Measurements from ENCODE around the gene CSF2. TPM values are rescaled to one million over a fixed set of nuclear protein-coding genes. Genes with fewer than 3 reads are reported as not detected.

Gene CSF2
- total RNA-seq, 1 donor = 3.5 TPM

DNA sequence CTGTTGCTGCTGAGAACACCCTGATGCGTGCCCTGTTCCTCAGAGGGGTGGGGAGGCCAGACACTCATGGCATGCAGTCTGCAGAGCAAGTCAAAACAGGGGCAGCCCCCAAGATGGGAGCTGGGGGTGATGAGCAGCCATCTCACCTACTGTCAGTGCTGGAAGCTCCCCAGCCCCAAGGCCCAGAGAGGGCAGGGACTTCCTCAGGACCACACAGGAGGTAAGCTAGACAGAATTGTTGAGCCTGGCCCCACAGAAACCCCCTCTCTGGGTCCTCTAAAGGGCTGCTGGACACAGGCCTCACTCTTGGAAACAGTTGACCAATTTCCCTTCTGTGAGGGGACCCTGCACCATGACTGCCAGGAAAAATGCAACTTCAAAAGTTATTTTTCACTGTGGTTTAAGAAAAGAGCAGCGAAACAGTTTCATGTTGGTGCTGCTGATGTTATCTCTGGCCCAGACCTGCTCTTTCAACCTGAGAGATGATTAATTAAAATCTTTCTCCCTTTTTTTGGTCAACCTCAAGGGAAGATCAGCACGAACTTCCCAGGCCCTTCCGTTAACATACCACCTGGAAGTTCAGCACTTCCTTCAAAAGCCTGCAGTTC, 9.6 kb downstream of the CSF2 start:
- H3K4me3 ChIP-seq (ENCODE audit: low read length) = no peak overlapping the region
- H3K27me3 ChIP-seq (ENCODE audit: insufficient read depth, low read length) = no peaks in the 10 kb centered on the region
- H3K9me3 ChIP-seq (ENCODE audit: low read depth, low read length) = no peaks in the 10 kb centered on the region
- H3K4me1 ChIP-seq (ENCODE audit: insufficient read depth, low read length) = peaks cover 9% of the 10 kb centered on the region

DNA sequence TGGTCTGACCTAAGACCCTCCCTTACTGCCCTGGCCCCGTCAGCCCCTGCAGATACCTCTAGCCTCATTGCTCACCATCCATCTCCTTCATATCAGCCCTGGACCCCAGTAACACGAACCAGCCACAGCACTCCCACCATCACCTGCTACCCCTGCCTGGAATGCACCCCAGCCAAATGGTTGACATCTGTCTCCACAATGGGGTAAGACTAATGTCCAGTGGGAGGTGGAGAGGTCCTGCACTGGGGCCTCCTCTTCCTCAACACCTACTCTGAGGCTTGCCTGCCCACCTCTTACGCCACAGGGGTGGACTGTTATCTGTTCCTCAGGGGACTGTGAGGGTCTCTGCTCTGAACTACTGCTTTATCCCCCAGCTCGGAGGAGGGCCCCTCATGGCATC, 12.1 kb downstream of the CSF2 start:
- Histone ChIP-seq H3K9me3 (ENCODE audit: low read depth, low read length) (no peaks in the 10 kb centered on the region), H3K27me3 (ENCODE audit: insufficient read depth, low read length) (no peaks in the 10 kb centered on the region), H3K4me3 (ENCODE audit: low read length) (no peak overlapping the region), H3K4me1 (ENCODE audit: insufficient read depth, low read length) (peaks cover 9% of the 10 kb centered on the region)

DNA sequence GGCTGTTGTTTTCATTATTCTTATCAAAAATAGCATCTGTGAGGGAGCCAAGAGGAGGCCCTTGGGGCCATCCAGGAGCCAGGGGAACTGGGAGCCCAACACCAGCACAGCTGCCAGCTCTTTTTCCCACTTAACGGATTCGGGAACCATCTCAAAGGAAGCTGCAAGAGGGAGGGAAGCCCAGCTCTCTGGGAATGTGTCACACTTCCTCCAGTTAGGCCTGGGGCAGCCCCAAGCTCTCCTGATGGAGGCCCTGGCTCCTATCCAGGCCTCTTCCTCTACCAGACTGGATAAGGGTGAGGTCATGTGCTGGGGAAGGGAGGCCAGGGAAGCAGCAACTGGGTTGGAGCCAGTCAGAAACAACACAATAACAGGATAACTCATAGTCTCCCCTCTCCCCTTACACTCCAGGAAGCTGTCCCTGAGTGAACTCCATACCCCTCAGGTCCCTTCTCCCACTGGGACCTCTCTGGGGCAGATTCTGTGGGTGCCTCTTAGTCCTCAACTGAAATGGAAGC, 12.7 kb downstream of the CSF2 start:
- no peak overlapping the region for H3K4me3 ChIP-seq (ENCODE audit: low read length)
- H3K4me1 ChIP-seq (ENCODE audit: insufficient read depth, low read length) = peaks cover 9% of the 10 kb centered on the region
- H3K27me3 ChIP-seq (ENCODE audit: insufficient read depth, low read length) = no peaks in the 10 kb centered on the region
- no peaks in the 10 kb centered on the region for H3K9me3 ChIP-seq (ENCODE audit: low read depth, low read length)

DNA sequence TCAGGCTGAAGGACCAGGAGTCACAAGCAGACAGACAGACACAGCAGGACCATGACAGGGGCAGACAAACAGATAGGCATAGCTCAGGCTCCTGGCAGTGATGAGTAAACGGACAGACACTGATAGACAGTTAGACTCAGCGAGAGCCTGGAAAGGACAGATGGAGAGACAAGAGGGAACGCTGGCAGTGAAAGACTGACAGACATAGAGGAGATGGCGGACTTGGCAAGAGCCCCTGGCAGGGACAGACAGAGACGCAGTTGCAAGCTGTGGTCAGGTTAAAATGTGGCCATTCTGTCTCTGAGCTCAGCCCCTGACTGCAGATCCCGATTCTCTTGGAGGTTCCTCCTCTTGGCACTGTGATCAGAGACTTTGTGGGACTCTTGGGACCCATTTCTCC, 13.6 kb downstream of the CSF2 start:
- H3K4me1 ChIP-seq (ENCODE audit: insufficient read depth, low read length) = peaks cover 9% of the 10 kb centered on the region
- no peaks in the 10 kb centered on the region for H3K27me3 ChIP-seq (ENCODE audit: insufficient read depth, low read length)
- no peaks in the 10 kb centered on the region for H3K9me3 ChIP-seq (ENCODE audit: low read depth, low read length)
- no peak overlapping the region for H3K4me3 ChIP-seq (ENCODE audit: low read length)

DNA sequence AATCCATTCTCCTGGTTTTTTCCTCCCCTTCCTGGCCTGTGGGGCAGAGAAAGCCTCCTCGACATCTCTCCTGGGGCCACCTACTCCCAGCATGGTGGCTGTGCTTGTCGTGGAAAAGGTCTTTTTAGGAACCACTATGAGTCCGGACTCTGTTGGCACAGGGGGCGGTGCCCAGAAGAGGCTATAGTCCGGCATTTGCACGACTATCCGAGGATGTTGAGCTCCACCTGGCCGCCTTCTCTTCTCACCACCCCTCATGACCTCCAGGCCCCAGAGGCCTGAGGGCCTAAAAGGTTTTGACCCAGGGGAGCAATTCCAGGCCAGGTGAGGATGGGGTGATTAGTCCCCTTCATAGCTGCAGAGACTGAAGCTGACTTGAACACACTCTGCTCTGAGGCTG, 14.1 kb downstream of the CSF2 start:
- Histone ChIP-seq H3K4me1 (ENCODE audit: insufficient read depth, low read length) (peaks cover 8% of the 10 kb centered on the region), H3K27me3 (ENCODE audit: insufficient read depth, low read length) (no peaks in the 10 kb centered on the region), H3K9me3 (ENCODE audit: low read depth, low read length) (no peaks in the 10 kb centered on the region), H3K4me3 (ENCODE audit: low read length) (no peak overlapping the region)

DNA sequence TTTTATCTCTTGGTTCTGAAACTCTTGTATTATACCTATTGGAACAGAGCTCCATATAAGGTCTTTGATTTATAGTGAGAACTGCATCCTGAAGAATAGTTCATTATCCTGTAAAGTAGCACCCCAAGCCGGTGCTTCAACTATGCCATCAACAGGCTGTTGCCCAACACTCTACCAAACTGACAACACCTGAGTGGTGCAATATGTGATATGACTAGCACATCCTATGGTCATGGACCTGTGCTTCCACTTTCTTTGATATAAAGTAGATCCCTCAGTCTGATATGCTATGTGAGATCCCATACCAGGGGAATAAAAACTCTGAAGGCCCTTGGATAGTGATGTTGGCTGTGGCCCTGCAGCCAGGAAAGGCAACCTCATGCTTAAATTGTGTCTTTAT, 15.8 kb downstream of the CSF2 start:
- H3K4me1 ChIP-seq (ENCODE audit: insufficient read depth, low read length) = peaks cover 1% of the 10 kb centered on the region
- H3K9me3 ChIP-seq (ENCODE audit: low read depth, low read length) = no peaks in the 10 kb centered on the region
- no peak overlapping the region for H3K4me3 ChIP-seq (ENCODE audit: low read length)
- no peaks in the 10 kb centered on the region for H3K27me3 ChIP-seq (ENCODE audit: insufficient read depth, low read length)

DNA sequence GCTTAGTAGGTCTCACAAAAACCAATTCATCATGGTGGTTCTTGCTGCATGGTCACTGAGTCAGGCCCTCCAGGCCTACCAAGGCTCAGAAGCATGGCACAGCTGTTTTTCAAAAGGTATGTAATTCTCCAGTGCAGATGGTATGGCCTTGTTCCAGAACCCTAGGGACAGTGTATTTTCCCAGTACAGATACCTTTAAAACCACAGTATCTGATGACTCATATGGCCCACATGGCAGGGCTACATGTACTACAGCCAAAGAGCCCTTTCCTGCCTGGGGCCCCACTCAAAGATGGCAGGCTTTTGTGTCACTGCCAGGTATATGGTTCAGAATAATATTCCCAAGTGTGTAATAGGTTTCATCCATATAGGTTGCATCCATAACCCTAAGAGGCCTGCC, 16.5 kb downstream of the CSF2 start:
- H3K27me3 ChIP-seq (ENCODE audit: insufficient read depth, low read length) = no peaks in the 10 kb centered on the region
- H3K4me1 ChIP-seq (ENCODE audit: insufficient read depth, low read length) = peaks cover 9% of the 10 kb centered on the region
- H3K9me3 ChIP-seq (ENCODE audit: low read depth, low read length) = no peaks in the 10 kb centered on the region
- no peak overlapping the region for H3K4me3 ChIP-seq (ENCODE audit: low read length)

DNA sequence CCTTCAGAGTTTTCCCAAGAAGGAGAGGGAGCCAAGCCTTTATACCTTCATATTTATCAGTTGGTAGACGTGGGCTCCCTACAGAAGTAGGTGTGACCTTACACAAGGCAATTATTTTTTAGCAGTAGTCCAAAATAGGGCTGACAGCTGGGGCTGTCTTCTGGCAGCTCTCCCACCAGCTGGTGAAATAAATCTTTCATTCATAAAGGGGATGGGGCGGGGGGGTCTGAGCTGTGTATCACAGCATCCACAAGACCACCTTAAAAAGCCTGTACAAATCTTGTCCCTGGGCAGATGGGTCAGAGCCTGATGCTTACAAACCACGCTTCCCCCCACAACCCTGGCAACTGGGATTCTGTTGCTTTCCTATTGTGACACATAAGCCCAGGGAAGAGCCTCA, 19.7 kb downstream of the CSF2 start:
- no peak overlapping the region for H3K4me3 ChIP-seq (ENCODE audit: low read length)
- no peaks in the 10 kb centered on the region for H3K9me3 ChIP-seq (ENCODE audit: low read depth, low read length)
- H3K27me3 ChIP-seq (ENCODE audit: insufficient read depth, low read length) = no peaks in the 10 kb centered on the region
- peaks cover 11% of the 10 kb centered on the region for H3K4me1 ChIP-seq (ENCODE audit: insufficient read depth, low read length)

DNA sequence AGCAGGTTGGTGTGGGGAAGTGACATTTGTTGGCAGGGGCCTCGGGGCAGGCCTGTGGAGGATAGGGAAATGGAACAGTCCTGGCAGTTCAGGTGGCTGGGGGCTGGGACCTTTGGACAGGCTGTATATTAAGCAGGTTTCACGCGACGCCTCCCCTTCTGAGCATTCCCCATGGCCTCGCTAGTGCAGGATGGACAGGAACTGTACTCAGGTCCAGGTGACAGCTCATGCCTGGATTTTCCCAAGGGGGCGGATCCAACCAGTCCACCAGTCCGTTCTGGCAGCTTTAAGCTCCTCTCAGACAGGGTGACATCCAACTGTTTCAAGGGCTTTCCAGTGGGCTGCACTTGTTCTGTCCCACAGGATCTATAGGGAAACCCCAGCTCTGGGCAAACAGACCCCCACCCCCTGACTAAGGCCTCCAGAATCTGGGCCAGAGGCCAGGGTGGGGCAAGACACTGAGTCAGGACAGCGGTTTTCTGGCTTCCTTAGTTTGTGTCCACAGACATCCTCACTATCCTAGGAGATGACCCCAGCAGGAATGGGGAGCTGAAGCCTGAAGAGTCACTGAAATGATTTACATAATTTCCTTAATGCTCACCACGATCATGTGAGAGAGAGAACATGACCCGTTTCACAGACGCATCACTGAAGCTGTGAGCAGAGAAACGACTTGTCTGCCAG, 20.9 kb downstream of the CSF2 start:
- Histone ChIP-seq H3K9me3 (ENCODE audit: low read depth, low read length) (no peaks in the 10 kb centered on the region), H3K4me3 (ENCODE audit: low read length) (no peak overlapping the region), H3K4me1 (ENCODE audit: insufficient read depth, low read length) (peaks cover 18% of the 10 kb centered on the region), H3K27me3 (ENCODE audit: insufficient read depth, low read length) (no peaks in the 10 kb centered on the region)

DNA sequence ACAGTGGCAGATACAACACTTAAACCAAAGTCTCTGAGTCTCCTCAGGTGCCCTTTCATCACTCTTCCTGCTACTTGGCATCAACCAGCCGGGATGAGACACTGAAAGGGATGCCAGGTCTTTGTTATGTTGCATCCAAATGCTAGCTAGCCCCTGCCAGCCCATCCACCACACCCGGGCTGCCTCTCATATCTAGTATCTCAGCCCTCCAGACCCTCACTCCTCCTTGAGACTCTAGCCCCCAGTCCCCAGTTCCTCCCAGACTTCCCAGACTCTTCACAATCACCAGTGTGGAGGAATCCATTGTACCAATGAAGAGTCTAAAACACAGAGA, 21.5 kb downstream of the CSF2 start:
- no peak overlapping the region for H3K4me3 ChIP-seq (ENCODE audit: low read length)
- no peaks in the 10 kb centered on the region for H3K9me3 ChIP-seq (ENCODE audit: low read depth, low read length)
- H3K27me3 ChIP-seq (ENCODE audit: insufficient read depth, low read length) = no peaks in the 10 kb centered on the region
- H3K4me1 ChIP-seq (ENCODE audit: insufficient read depth, low read length) = peaks cover 23% of the 10 kb centered on the region

DNA sequence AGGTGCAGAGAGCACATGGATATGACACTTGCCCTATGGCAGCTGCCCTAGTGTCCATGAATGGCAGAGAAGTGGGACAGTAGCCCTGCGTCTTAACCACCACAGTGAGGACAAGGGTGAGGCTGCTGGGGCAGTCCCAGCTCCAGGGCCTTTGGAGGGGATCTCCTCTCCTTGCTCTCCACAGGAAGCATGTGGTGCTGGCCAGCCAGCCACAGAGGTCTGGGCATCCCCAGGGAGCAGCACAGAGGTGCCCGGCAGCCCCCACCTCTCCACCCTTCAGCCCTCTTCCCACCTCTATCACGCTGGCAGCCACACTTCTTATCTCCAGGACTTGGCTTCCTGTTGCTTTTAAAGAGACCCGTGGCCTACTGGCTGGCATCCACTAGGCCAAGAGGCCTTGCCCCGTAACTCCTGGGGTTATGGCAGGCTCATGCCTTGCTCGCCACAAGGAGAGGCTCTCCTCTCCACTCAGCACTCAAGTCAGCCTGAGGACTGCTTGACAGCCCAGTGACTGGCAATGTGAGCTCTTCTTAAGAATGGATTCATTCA, 21.9 kb downstream of the CSF2 start:
- H3K9me3 ChIP-seq (ENCODE audit: low read depth, low read length) = no peaks in the 10 kb centered on the region
- H3K4me1 ChIP-seq (ENCODE audit: insufficient read depth, low read length) = peaks cover 27% of the 10 kb centered on the region
- no peak overlapping the region for H3K4me3 ChIP-seq (ENCODE audit: low read length)
- H3K27me3 ChIP-seq (ENCODE audit: insufficient read depth, low read length) = no peaks in the 10 kb centered on the region

DNA sequence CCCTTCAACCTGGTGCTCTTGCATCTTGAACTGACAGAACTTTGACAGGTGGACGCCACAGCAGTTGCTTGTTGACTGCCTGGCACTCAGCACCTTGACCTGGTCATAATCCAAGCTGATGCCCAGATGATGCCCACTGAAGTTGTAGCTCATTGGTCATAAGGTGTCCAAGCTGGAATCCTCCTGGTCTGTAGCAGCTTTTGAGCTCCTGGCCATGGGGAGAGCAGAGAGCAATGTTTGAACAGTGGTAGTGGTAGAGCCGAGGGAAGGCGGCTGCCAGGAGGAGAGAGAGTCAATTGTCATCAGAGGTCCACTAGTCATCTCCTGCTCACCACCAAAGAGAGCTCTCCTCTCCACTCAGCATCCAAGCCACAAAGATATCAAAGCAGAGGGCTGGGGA, 23.3 kb downstream of the CSF2 start:
- H3K4me1 ChIP-seq (ENCODE audit: insufficient read depth, low read length) = peaks cover 41% of the 10 kb centered on the region

DNA sequence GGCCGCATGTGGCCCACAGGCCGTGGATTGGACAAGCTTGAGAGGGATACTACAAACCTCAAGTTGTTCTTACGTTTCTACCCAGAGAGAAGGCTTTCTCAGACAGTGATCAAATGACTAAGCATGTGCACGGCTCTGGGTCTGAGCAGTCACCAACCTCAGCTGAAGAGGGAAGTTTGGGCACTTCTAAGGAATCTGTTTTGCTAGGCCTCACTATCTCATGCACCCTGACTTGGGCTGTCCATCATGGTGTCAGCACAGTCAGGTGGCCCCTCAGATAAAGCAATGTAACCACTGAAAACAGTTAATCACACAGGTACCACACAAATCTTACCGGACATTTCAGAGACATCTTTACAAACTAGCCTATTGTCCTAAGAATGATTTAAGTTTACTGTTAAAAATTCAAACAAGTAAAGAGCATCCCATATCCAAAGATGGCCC, 24.6 kb downstream of the CSF2 start:
- no peaks in the 10 kb centered on the region for H3K27me3 ChIP-seq (ENCODE audit: insufficient read depth, low read length)
- H3K9me3 ChIP-seq (ENCODE audit: low read depth, low read length) = no peaks in the 10 kb centered on the region
- no peak overlapping the region for H3K4me3 ChIP-seq (ENCODE audit: low read length)
- H3K4me1 ChIP-seq (ENCODE audit: insufficient read depth, low read length) = peaks cover 54% of the 10 kb centered on the region

More for the DNA sequence above, 23.3 kb downstream of the CSF2 start:
- Histone ChIP-seq H3K4me3 (ENCODE audit: low read length) (no peak overlapping the region), H3K27me3 (ENCODE audit: insufficient read depth, low read length) (no peaks in the 10 kb centered on the region), H3K9me3 (ENCODE audit: low read depth, low read length) (no peaks in the 10 kb centered on the region)

DNA sequence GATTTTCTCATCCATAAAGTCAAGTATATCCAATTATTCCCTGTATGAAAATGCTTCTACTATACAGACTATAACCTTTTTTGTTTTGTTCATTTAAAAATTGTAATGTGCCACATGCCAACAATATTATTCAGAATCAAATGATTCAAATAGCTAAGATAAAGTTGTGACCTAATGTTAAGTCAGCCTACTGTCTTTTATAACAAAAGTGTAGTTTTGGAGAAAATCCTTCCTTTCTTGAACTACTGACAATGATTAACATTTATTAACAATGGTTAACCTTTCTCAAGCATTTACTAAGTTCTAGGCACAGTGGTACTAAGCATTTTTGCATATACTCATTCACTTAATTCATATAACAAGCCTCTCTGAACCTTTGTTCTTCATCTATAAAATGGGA, 25.0 kb downstream of the CSF2 start:
- peaks cover 58% of the 10 kb centered on the region for H3K4me1 ChIP-seq (ENCODE audit: insufficient read depth, low read length)
- H3K4me3 ChIP-seq (ENCODE audit: low read length) = no peak overlapping the region
- H3K27me3 ChIP-seq (ENCODE audit: insufficient read depth, low read length) = no peaks in the 10 kb centered on the region
- H3K9me3 ChIP-seq (ENCODE audit: low read depth, low read length) = no peaks in the 10 kb centered on the region

DNA sequence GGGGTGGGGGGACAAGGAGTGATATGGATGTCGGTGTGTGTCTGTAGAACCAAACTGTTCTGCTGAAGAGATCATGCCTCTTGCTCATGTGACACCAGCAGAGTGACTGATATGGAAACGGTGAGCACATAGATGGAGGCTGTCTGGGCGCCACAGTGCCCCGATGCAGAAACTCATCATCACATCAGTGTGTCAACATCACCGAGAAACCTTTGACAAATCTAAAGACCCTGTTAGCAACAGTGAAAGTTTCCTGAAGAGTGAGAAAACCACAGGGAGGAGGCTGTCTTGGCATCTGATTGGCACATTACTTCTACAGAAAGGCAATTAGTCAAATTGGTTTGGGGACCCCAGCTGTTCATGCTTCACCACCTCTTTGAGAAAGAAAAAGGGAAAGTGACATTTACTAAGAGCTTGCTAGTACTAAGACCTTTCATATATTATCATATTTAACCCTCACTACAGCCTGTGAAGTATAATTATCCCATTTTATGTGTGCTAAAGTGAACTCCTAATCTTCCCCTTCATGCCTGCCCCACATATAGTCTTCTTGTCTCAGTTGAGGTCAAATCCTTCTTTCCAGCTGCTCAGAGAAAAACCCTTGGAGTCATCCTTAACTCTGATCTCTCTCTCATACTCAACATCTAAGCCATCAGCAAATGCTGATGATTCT, 25.6 kb downstream of the CSF2 start:
- Histone ChIP-seq H3K27me3 (ENCODE audit: insufficient read depth, low read length) (no peaks in the 10 kb centered on the region), H3K4me3 (ENCODE audit: low read length) (no peak overlapping the region), H3K4me1 (ENCODE audit: insufficient read depth, low read length) (peaks cover 64% of the 10 kb centered on the region), H3K9me3 (ENCODE audit: low read depth, low read length) (no peaks in the 10 kb centered on the region)
